ENCODE results near the gene CPO.

GRCh38 chr2:206980413-206980812, 41.1 kb downstream of the CPO start:
- TF ChIP-seq CTCF (IDR thresholded peaks at IDR 0.05) (no peak), ZFX (IDR thresholded peaks at IDR 0.05; ENCODE audit: borderline replicate concordance) (no peak)

Measured in 22Rv1 (cell line).